HepG2 (cell line): ENCODE data around the gene USP7. TPM values are rescaled to one million over a fixed set of nuclear protein-coding genes. Genes with fewer than 3 reads are reported as not detected.

ENCODE experiments used
- AKAP8 ChIP-seq: sonication (generic); formaldehyde crosslinking; IDR thresholded peaks from 2 replicates; pipeline ENCODE4 v1.5.1; 2020; ENCODE audit warnings: mild to moderate bottlenecking, missing genetic modification reagents
- ASH2L ChIP-seq: fragments of 300-600, 200-600 bp; sonication (generic); IDR thresholded peaks from 2 replicates; pipeline ENCODE4 v1.7.0; 2017; ENCODE audit warnings: low read depth, mild to moderate bottlenecking, moderate library complexity, mixed read lengths, low read length; ENCODE audit not compliant: insufficient read length
- E2F5 ChIP-seq: sonication (generic); formaldehyde crosslinking; conservative IDR thresholded peaks from 2 replicates; pipeline ENCODE4 v1.4.0; 2020; ENCODE audit warnings: missing genetic modification reagents
- ELK4 ChIP-seq: sonication (generic); formaldehyde crosslinking; IDR thresholded peaks from 2 replicates; pipeline ENCODE4 v1.9.0; 2021; ENCODE audit warnings: missing genetic modification reagents, borderline replicate concordance
- GZF1 ChIP-seq: sonication (generic); formaldehyde crosslinking; IDR thresholded peaks from 2 replicates; pipeline ENCODE4 v1.5.1; 2020; ENCODE audit warnings: mild to moderate bottlenecking, missing genetic modification reagents
- KLF16 ChIP-seq, 2 experiments: sonication (generic) in 1 of 2; formaldehyde crosslinking in 1 of 2; IDR thresholded peaks; 2 replicates each; pipeline versions ENCODE4 v1.6.1 to v1.8.0; 2016 to 2023; ENCODE audit warnings: missing genetic modification reagents in 2 of 2, missing compliant biosample characterization in 1 of 2
- LBX2 ChIP-seq: sonication (generic); formaldehyde crosslinking; IDR thresholded peaks from 2 replicates; pipeline ENCODE4 v1.5.0; 2020; ENCODE audit warnings: missing genetic modification reagents, mild to moderate bottlenecking, borderline replicate concordance
- PRDM10 ChIP-seq: sonication (generic); formaldehyde crosslinking; IDR thresholded peaks from 2 replicates; pipeline ENCODE4 v1.4.0; 2020; ENCODE audit warnings: low read depth, missing genetic modification reagents
- RNF219 ChIP-seq: sonication (generic); formaldehyde crosslinking; IDR thresholded peaks from 2 replicates; pipeline ENCODE4 v1.5.0; 2020; ENCODE audit warnings: mild to moderate bottlenecking, missing genetic modification reagents
- SIX4 ChIP-seq: sonication (generic); formaldehyde crosslinking; IDR thresholded peaks from 2 replicates; pipeline ENCODE4 v1.4.0; 2020; ENCODE audit warnings: missing genetic modification reagents
- SMAD1 ChIP-seq: sonication (generic); formaldehyde crosslinking; IDR thresholded peaks from 2 replicates; pipeline ENCODE4 v1.4.0; 2020; ENCODE audit warnings: missing genetic modification reagents, low read depth, mild to moderate bottlenecking, borderline replicate concordance
- YEATS4 ChIP-seq: sonication (generic); formaldehyde crosslinking; IDR thresholded peaks from 2 replicates; pipeline ENCODE4 v1.4.0; 2020; ENCODE audit warnings: missing genetic modification reagents, borderline replicate concordance
- ZHX1 ChIP-seq: sonication (generic); formaldehyde crosslinking; IDR thresholded peaks from 2 replicates; pipeline ENCODE4 v1.8.1; 2022; ENCODE audit warnings: low read depth, mild to moderate bottlenecking, missing genetic modification reagents
- ZNF256 ChIP-seq: sonication (generic); formaldehyde crosslinking; conservative IDR thresholded peaks from 2 replicates; pipeline ENCODE4 v1.4.0; 2020; ENCODE audit warnings: missing genetic modification reagents
- polyA plus RNA-seq, 8 experiments: library from polyadenylated mRNA; depleted of rRNA in 3 of 8; stranded (reverse) in 7 of 8; unstranded in 1 of 8; fragments of >200 nt; fragmentation: Illumina TruSeq in 4 of 8; extraction: Trizol in 4 of 8; gene quantifications; 2 replicates each; pipeline versions ENCODE4 v1.2.1 to v1.2.3, GENCODE V29; 2011 to 2016; ENCODE audit warnings: low read depth in 4 of 8, missing spikeins in 1 of 8, mixed read lengths in 1 of 8; ENCODE audit not compliant: insufficient read depth in 1 of 8
- total RNA-seq, 5 experiments: library from RNA; depleted of rRNA; stranded (reverse); fragments of >200 nt; fragmentation: Illumina TruSeq; extraction: Trizol; gene quantifications; 2 replicates each; pipeline ENCODE4 v1.2.3, GENCODE V29; 2016; ENCODE audit warnings: low read depth in 1 of 5

Gene USP7
- total and polyA plus RNA-seq, 2 of the 13 experiments (the other 11 are each of a cell fraction or from before 2014, with no cell fraction given): 52.5 to 173 TPM

- TF ChIP-seq PRDM10 (CRISPR knock-in tag) (0 out of 2 replicates have a peak, but pooled peaks have one; percentile 18), RNF219 (0 out of 2 replicates have a peak, but pooled peaks have one; percentile 18), GZF1 (CRISPR knock-in tag) (0 out of 2 replicates have a peak, but pooled peaks have one; percentile 15), KLF16 (CRISPR knock-in tag; IDR thresholded peaks at IDR 0.05) (0 out of 4 replicates have a peak, but pooled peaks of 1 of the 2 experiments have one; percentile 25), ZHX1 (CRISPR knock-in tag) (0 out of 2 replicates have a peak, but pooled peaks have one; percentile 28), E2F5 (CRISPR knock-in tag) (no peak), ZNF256 (CRISPR knock-in tag) (no peak), AKAP8 (CRISPR knock-in tag) (no peak; the same call in 1 of the 2 replicates), SIX4 (CRISPR knock-in tag) (0 out of 2 replicates have a peak, but pooled peaks have one; percentile 4), LBX2 (peak; percentile 21; the same call in 1 of the 2 replicates), YEATS4 (peak; percentile 30; the same call in 1 of the 2 replicates), SMAD1 (no peak), ELK4 (CRISPR knock-in tag) (no peak), ASH2L (peak; percentile 1)
Observed at GRCh38 chr16:8866884-8867215, 96.9 kb downstream of the USP7 start (continued).
